H9 (cell line): ENCODE measurements around the gene CPNE2. TPM values are rescaled to one million over a fixed set of nuclear protein-coding genes. Genes with fewer than 3 reads are reported as not detected.

Experiments
- DNase-seq: peaks from one replicate; pipeline ENCODE4 v3.0.0-alpha.2; 2017
- H2AFZ ChIP-seq: one replicate; pipeline ENCODE4 v1.6.1; 2013; ENCODE audit warnings: mild to moderate bottlenecking, low read length, control low read depth, moderate library complexity
- H2AK5ac ChIP-seq: 2 replicates; pipeline ENCODE4 v1.6.1; 2013; ENCODE audit warnings: low read length, control low read depth, mixed read lengths; ENCODE audit not compliant: insufficient read length
- H2BK120ac ChIP-seq: one replicate; pipeline ENCODE4 v1.6.1; 2013; ENCODE audit warnings: low read depth, mild to moderate bottlenecking, low read length, control low read depth, inconsistent platforms; ENCODE audit not compliant: poor library complexity, severe bottlenecking
- H2BK12ac ChIP-seq: 2 replicates; pipeline ENCODE4 v1.6.1; 2013; ENCODE audit warnings: low read length, control low read depth, mixed read lengths, low read depth; ENCODE audit not compliant: insufficient read length
- H2BK15ac ChIP-seq: 2 replicates; pipeline ENCODE4 v1.6.1; 2013; ENCODE audit warnings: low read depth, low read length, control low read depth
- H2BK20ac ChIP-seq: one replicate; pipeline ENCODE4 v1.6.1; 2013; ENCODE audit warnings: low read depth, mild to moderate bottlenecking, low read length, control low read depth, inconsistent platforms; ENCODE audit not compliant: poor library complexity, severe bottlenecking
- H2BK5ac ChIP-seq: 2 replicates; pipeline ENCODE4 v1.6.1; 2013; ENCODE audit warnings: low read length, control low read depth, mixed read lengths; ENCODE audit not compliant: insufficient read length
- H3K14ac ChIP-seq: 2 replicates; pipeline ENCODE4 v1.6.1; 2013; ENCODE audit warnings: low read length, control low read depth; ENCODE audit not compliant: insufficient read depth
- H3K18ac ChIP-seq: 2 replicates; pipeline ENCODE4 v1.6.1; 2013; ENCODE audit warnings: low read depth, mild to moderate bottlenecking, mixed read lengths, low read length, control low read depth; ENCODE audit not compliant: insufficient read length
- H3K23ac ChIP-seq: 2 replicates; pipeline ENCODE4 v1.6.1; 2013; ENCODE audit warnings: low read length, control low read depth, mixed read lengths, low read depth; ENCODE audit not compliant: insufficient read length
- H3K23me2 ChIP-seq: 2 replicates; pipeline ENCODE4 v1.6.1; 2013; ENCODE audit warnings: low read depth, mild to moderate bottlenecking, mixed read lengths, low read length, control low read depth; ENCODE audit not compliant: insufficient read length, poor library complexity, severe bottlenecking
- H3K27ac ChIP-seq: 2 replicates; pipeline ENCODE4 v1.5.1; 2013; ENCODE audit warnings: low read length, control low read depth, mixed read lengths, low read depth; ENCODE audit not compliant: insufficient read length
- H3K27me3 ChIP-seq: 2 replicates; pipeline ENCODE4 v1.6.1; 2013; ENCODE audit warnings: low read length, control low read depth, inconsistent platforms; ENCODE audit not compliant: insufficient read depth
- H3K4ac ChIP-seq: 2 replicates; pipeline ENCODE4 v1.6.1; 2013; ENCODE audit warnings: low read depth, mild to moderate bottlenecking, control low read depth, inconsistent platforms, low read length, moderate library complexity
- H3K4me1 ChIP-seq: 2 replicates; pipeline ENCODE4 v1.6.1; 2013; ENCODE audit warnings: low read length, control low read depth, inconsistent platforms; ENCODE audit not compliant: insufficient read depth
- H3K4me2 ChIP-seq: 2 replicates; pipeline ENCODE4 v1.6.1; 2013; ENCODE audit warnings: low read length, control low read depth, mixed read lengths; ENCODE audit not compliant: insufficient read length, insufficient read depth
- H3K56ac ChIP-seq: 2 replicates; pipeline ENCODE4 v1.6.1; 2013; ENCODE audit warnings: low read depth, mild to moderate bottlenecking, mixed read lengths, low read length, control low read depth; ENCODE audit not compliant: insufficient read length
- H3K79me1 ChIP-seq: 2 replicates; pipeline ENCODE4 v1.6.1; 2013; ENCODE audit warnings: low read depth, mild to moderate bottlenecking, moderate library complexity, low read length, control low read depth, inconsistent platforms; ENCODE audit not compliant: insufficient read depth, poor library complexity, severe bottlenecking
- H3K79me2 ChIP-seq: 2 replicates; pipeline ENCODE4 v1.6.1; 2013; ENCODE audit warnings: low read length, control low read depth, inconsistent platforms; ENCODE audit not compliant: insufficient read depth
- H3K9ac ChIP-seq: 2 replicates; pipeline ENCODE4 v1.6.1; 2013; ENCODE audit warnings: low read length, control low read depth, mixed read lengths; ENCODE audit not compliant: insufficient read length; ENCODE audit errors: extremely low read depth
- H3K9me3 ChIP-seq: one replicate; pipeline ENCODE4 v1.6.1; 2013; ENCODE audit warnings: low read depth, low read length, inconsistent platforms; ENCODE audit not compliant: control insufficient read depth
- H3T11ph ChIP-seq: one replicate; pipeline ENCODE4 v1.6.1; 2013; ENCODE audit warnings: mild to moderate bottlenecking, low read length, control low read depth, inconsistent platforms
- H4K20me1 ChIP-seq: one replicate; pipeline ENCODE4 v1.6.1; 2013; ENCODE audit not compliant: control insufficient read depth, insufficient read length, insufficient read depth
- H4K5ac ChIP-seq: 2 replicates; pipeline ENCODE4 v1.6.1; 2013; ENCODE audit warnings: low read depth, mild to moderate bottlenecking, mixed read lengths, low read length, control low read depth; ENCODE audit not compliant: insufficient read length
- H4K8ac ChIP-seq: replicated peaks from 2 replicates; pipeline ENCODE4 v1.6.1; 2013; ENCODE audit warnings: low read length, control low read depth, mixed read lengths, low read depth; ENCODE audit not compliant: insufficient read length
- H4K91ac ChIP-seq: 2 replicates; pipeline ENCODE4 v1.6.1; 2013; ENCODE audit warnings: low read depth, mild to moderate bottlenecking, moderate library complexity, mixed read lengths, low read length, control low read depth; ENCODE audit not compliant: insufficient read length
- H3K27ac Mint-ChIP-seq, 3 experiments: 2 replicates in 2 of 3; 3 replicates in 1 of 3; pipeline ENCODE4 v1.8.0; 2020 to 2021; ENCODE audit warnings: mixed read lengths in 3 of 3, mild to moderate bottlenecking in 1 of 3, moderate library complexity in 1 of 3
- H3K27me3 Mint-ChIP-seq: 2 replicates; pipeline ENCODE4 v1.8.0; 2021; ENCODE audit warnings: low read depth, mild to moderate bottlenecking, moderate library complexity, mixed read lengths
- H3K36me3 Mint-ChIP-seq, 3 experiments: 2 replicates in 2 of 3; 3 replicates in 1 of 3; pipeline ENCODE4 v1.8.0; 2020 to 2021; ENCODE audit warnings: low read depth in 3 of 3, mixed read lengths in 3 of 3; ENCODE audit not compliant: insufficient read depth in 1 of 3
- H3K4me1 Mint-ChIP-seq, 2 experiments: 2 replicates each; pipeline ENCODE4 v1.8.0; 2020; ENCODE audit warnings: mixed read lengths in 2 of 2
- H3K4me3 Mint-ChIP-seq, 2 experiments: 2 replicates in 1 of 2; 3 replicates in 1 of 2; pipeline ENCODE4 v1.8.0; 2020 to 2021; ENCODE audit warnings: mild to moderate bottlenecking in 2 of 2, mixed read lengths in 2 of 2, moderate library complexity in 1 of 2
- H3K9me3 Mint-ChIP-seq, 2 experiments: 2 replicates in 1 of 2; 3 replicates in 1 of 2; pipeline ENCODE4 v1.8.0; 2020; ENCODE audit warnings: mild to moderate bottlenecking in 2 of 2, mixed read lengths in 2 of 2, moderate library complexity in 1 of 2
- WGBS: extraction: QIAGEN DNeasy Blood & Tissue Kit; methylation state at CpG from one replicate; pipeline ENCODE4 v1.1.7; 2013; ENCODE audit warnings: missing lambda C conversion rate, low lambda C conversion rate, mixed read lengths; ENCODE audit not compliant: insufficient read length; ENCODE audit errors: extremely low coverage; 5-methylcytosine and 5-hydroxymethylcytosine counted together
- total RNA-seq: library from RNA; stranded (reverse); gene quantifications from 2 replicates; pipeline ENCODE4 v1.2.1, GENCODE V29; 2021
- TF ChIP-seq, protein P1 (sequence below): fragments of 200-600 bp; sonication (generic); conservative IDR thresholded peaks from 3 replicates; pipeline ENCODE4 v1.8.0; 2021; ENCODE audit warnings: antibody characterized with exemption, mild to moderate bottlenecking

The CPNE2 gene
- total RNA-seq, 1 experiment from 2014 or later, result 8.0 TPM

DNA sequence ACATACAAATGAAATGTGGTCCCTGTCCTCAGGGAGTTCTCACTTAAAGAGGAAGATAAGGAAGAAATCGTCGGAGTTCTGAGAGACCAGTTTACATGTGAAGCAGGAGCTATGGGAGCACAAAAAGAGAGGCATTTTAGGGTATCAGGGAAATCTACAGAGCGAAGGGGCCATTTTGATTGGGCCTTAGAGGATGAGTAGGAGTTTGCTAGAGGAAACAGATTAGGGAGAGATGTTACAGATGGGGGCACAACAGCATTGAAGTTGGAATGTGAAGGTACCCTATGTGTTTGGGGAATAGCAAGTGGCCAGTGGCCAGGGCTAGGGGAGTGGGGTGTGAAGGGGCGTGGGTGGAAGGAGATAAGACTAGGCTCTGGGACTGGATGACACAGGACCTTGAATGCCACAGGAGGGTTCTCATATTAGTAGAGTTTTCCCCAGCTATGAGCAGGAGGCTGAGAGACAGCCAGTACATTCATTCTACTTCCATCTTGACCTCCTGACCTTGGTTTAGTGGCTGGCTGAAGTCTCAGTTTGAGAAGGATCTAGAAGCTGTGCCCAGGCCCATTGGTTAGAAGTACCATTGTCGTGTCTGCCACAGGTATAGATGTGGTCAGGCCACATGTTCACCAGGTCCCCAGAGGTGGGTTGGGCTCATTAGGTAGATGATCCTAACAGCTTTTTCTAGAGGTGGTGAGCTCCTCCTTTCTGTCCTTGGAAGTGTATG lies 34.8 kb downstream of the CPNE2 start:
- no peaks in the 10 kb centered on the region for H3K27me3 ChIP-seq
- TF ChIP-seq, protein P1, sequence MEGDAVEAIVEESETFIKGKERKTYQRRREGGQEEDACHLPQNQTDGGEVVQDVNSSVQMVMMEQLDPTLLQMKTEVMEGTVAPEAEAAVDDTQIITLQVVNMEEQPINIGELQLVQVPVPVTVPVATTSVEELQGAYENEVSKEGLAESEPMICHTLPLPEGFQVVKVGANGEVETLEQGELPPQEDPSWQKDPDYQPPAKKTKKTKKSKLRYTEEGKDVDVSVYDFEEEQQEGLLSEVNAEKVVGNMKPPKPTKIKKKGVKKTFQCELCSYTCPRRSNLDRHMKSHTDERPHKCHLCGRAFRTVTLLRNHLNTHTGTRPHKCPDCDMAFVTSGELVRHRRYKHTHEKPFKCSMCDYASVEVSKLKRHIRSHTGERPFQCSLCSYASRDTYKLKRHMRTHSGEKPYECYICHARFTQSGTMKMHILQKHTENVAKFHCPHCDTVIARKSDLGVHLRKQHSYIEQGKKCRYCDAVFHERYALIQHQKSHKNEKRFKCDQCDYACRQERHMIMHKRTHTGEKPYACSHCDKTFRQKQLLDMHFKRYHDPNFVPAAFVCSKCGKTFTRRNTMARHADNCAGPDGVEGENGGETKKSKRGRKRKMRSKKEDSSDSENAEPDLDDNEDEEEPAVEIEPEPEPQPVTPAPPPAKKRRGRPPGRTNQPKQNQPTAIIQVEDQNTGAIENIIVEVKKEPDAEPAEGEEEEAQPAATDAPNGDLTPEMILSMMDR, result no peak
- H2BK20ac ChIP-seq, result no peak overlapping the region
- no peak overlapping the region for H3K23ac ChIP-seq
- H3K4me3 Mint-ChIP-seq, result no peak overlapping the region
- no peak overlapping the region for H4K91ac ChIP-seq
- peak overlapping the region in 1 of 3 experiments; percentile 53; a peak in 2 of 7 replicates for H3K27ac Mint-ChIP-seq
- H2BK12ac ChIP-seq, result no peak overlapping the region
- no peaks in the 10 kb centered on the region for H3K9me3 Mint-ChIP-seq
- no peak overlapping the region for H2BK15ac ChIP-seq
- no peak overlapping the region for H4K8ac ChIP-seq
- H3K79me2 ChIP-seq, result no peaks in the 10 kb centered on the region
- H2AK5ac ChIP-seq, result no peak overlapping the region
- DNase-seq, result no peak
- H3K9me3 ChIP-seq, result no peaks in the 10 kb centered on the region
- H3K4me1 ChIP-seq, result no peaks in the 10 kb centered on the region
- no peaks in the 10 kb centered on the region for H3K27me3 Mint-ChIP-seq
- no peak overlapping the region for H3K27ac ChIP-seq
- H3K4me2 ChIP-seq, result no peak overlapping the region
- H3K18ac ChIP-seq, result no peak overlapping the region
- H3T11ph ChIP-seq, result no peak overlapping the region
- H3K4me1 Mint-ChIP-seq, result peaks cover 7 to 14% of the 10 kb centered on the region in 2 experiments
- H2AFZ ChIP-seq, result no peak overlapping the region
- H3K36me3 Mint-ChIP-seq, result no peaks in the 10 kb centered on the region
- H3K9ac ChIP-seq, result no peak overlapping the region
- no peak overlapping the region for H3K56ac ChIP-seq
- H3K14ac ChIP-seq, result no peak overlapping the region
- H3K23me2 ChIP-seq, result no peaks in the 10 kb centered on the region
- no peak overlapping the region for H2BK120ac ChIP-seq
- no peak overlapping the region for H4K5ac ChIP-seq
- H3K79me1 ChIP-seq, result no peaks in the 10 kb centered on the region
- no peaks in the 10 kb centered on the region for H4K20me1 ChIP-seq
- no peak overlapping the region for H3K4ac ChIP-seq
- WGBS, result no CpG with 5 or more reads among the region's 5 CpGs
- H2BK5ac ChIP-seq, result no peak overlapping the region
